HG03432 (cell line): ENCODE measurements around the gene EME1.
"Not testable (repeated sequence)": the region's sequence is repeated elsewhere in the genome, so short reads cannot be mapped to it uniquely, and the experiment has no call there.

Source experiments
- ATAC-seq: cut with Tn5 transposase; IDR thresholded peaks from one replicate; pipeline ENCODE4 v1.9.1; 2021; ENCODE audit warnings: mild to moderate bottlenecking, moderate library complexity; ENCODE audit not compliant: unreplicated experiment

EME1 gene

GRCh38 chr17:50424246-50424995 is 51.4 kb downstream of the EME1 start:
- ATAC-seq, result no peak

- no peak for ATAC-seq
Measured at GRCh38 chr17:50424996-50425681, 52.1 kb downstream of the EME1 start.

- peak; percentile 64 for ATAC-seq
Measured at GRCh38 chr17:50425682-50426471, 52.8 kb downstream of the EME1 start, which contains the start of gene ACSF2. TSS of gene ACSF2 (plus strand) at chr17:50426218. CDS start at chr17:50426262, 44 bp downstream.

- ATAC-seq, result no peak
Measured at GRCh38 chr17:50426472-50426782, 53.4 kb downstream of the EME1 start.

- peak; percentile 21 for ATAC-seq
Measured at GRCh38 chr17:50426814-50427787, 54.1 kb downstream of the EME1 start.

GRCh38 chr17:50428126-50428525 is 55.1 kb downstream of the EME1 start:
- ATAC-seq, result not testable (repeated sequence)

- ATAC-seq, result no peak
Measured at GRCh38 chr17:50428831-50429424, 55.9 kb downstream of the EME1 start.

- ATAC-seq, result no peak
Measured at GRCh38 chr17:50429793-50430192, 56.8 kb downstream of the EME1 start.
